Choroid plexus epithelial cell (primary cell): ENCODE measurements around the gene AP2S1.
"Not testable (repeated sequence)": the region's sequence is repeated elsewhere in the genome, so short reads cannot be mapped to it uniquely, and the experiment has no call there.

Experiments
- DNase-seq: peaks from one replicate; pipeline ENCODE4 v3.0.0-alpha.2; 2010; ENCODE audit warnings: low read depth
- H3K4me3 ChIP-seq: 2 replicates; pipeline ENCODE4 v1.5.1; 2011; ENCODE audit warnings: low read depth, mild to moderate bottlenecking, control low read depth, low read length, moderate library complexity
- CTCF ChIP-seq: conservative IDR thresholded peaks from 2 replicates; pipeline ENCODE4 v1.5.1; 2011; ENCODE audit warnings: low read depth, mild to moderate bottlenecking, control low read depth, inconsistent platforms, low read length, moderate library complexity

AP2S1 gene

GRCh38 chr19:46812977-46813838 is 37.4 kb downstream of the AP2S1 start:
- no peak overlapping the region for H3K4me3 ChIP-seq
- DNase-seq = no peak
- no peak for TF ChIP-seq CTCF

GRCh38 chr19:46809534-46810272 is 40.9 kb downstream of the AP2S1 start:
- no peak for TF ChIP-seq CTCF
- H3K4me3 ChIP-seq = no peak overlapping the region
- DNase-seq = no peak

GRCh38 chr19:46806656-46807055 is 44.0 kb downstream of the AP2S1 start:
- no peak for DNase-seq
- TF ChIP-seq CTCF = no peak
- H3K4me3 ChIP-seq = no peak overlapping the region

- DNase-seq, H3K4me3 ChIP-seq: not testable (repeated sequence)
These were observed 46.2 kb downstream of the AP2S1 start for GRCh38 chr19:46804432-46804831.

GRCh38 chr19:46803555-46803954 is 47.1 kb downstream of the AP2S1 start:
- H3K4me3 ChIP-seq = no peak overlapping the region
- no peak for DNase-seq
- TF ChIP-seq CTCF = no peak

- no peak overlapping the region for H3K4me3 ChIP-seq
- TF ChIP-seq CTCF = no peak
- DNase-seq = no peak
These were observed 48.5 kb downstream of the AP2S1 start for GRCh38 chr19:46802152-46802551.

GRCh38 chr19:46798713-46799112 is 51.9 kb downstream of the AP2S1 start:
- H3K4me3 ChIP-seq = no peak overlapping the region
- no peak for TF ChIP-seq CTCF
- no peak for DNase-seq
